GM12873 (cell line): ENCODE measurements around the gene FADS2.

Source experiments
- TF ChIP-seq, protein P1 (sequence below): IDR thresholded peaks from 2 replicates; pipeline ENCODE4 v1.5.1; 2012; ENCODE audit warnings: low read depth, mild to moderate bottlenecking, moderate library complexity, low read length, control low read depth; ENCODE audit not compliant: insufficient read depth; ENCODE audit errors: missing control alignments

Gene FADS2

DNA sequence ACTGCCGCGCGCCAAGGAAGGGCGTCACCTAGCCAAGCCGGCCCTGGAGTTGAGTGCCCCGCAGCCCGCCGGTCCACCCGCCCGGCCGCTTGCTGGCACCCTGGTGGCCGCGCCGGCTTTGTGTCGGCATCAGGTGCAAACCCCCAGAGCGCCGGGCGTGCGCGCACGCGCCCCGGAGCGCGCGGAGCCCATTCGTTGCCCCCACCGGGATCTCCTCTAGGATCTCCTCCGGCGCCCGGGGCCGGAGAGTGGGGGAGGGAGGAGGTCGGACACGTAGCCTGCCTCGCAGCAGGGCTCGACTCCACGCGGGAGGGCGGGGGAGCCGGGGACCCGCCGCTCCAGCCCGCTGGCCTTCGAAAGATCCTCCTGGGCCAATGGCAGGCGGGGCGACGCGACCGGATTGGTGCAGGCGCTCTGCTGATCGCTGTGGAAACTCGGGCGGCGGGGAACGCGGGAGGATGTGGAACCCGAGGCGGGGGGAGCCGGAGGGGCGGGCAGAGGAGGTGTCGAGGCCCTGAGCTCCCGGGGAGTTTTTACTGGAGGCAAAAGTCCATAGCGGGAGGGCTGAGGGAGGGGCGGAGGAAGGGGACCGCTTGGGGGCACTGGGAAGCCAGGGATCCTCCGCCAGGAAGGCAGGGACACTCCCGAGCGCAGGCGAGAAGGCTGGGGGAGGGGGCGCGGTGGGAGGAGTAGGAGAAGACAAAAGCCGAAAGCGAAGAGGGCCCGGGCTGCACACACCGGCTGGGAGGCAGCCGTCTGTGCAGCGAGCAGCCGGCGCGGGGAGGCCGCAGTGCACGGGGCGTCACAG is at the start of gene FADS2:
FADS2 (plus strand) TSS at position 730 of the 808 bp plus-strand sequence. CDS start 91 bp downstream, outside the sequence.
- TF ChIP-seq, protein P1, sequence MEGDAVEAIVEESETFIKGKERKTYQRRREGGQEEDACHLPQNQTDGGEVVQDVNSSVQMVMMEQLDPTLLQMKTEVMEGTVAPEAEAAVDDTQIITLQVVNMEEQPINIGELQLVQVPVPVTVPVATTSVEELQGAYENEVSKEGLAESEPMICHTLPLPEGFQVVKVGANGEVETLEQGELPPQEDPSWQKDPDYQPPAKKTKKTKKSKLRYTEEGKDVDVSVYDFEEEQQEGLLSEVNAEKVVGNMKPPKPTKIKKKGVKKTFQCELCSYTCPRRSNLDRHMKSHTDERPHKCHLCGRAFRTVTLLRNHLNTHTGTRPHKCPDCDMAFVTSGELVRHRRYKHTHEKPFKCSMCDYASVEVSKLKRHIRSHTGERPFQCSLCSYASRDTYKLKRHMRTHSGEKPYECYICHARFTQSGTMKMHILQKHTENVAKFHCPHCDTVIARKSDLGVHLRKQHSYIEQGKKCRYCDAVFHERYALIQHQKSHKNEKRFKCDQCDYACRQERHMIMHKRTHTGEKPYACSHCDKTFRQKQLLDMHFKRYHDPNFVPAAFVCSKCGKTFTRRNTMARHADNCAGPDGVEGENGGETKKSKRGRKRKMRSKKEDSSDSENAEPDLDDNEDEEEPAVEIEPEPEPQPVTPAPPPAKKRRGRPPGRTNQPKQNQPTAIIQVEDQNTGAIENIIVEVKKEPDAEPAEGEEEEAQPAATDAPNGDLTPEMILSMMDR, result peak; percentile 28

GRCh38 chr11:61778357-61778886 is 49.7 kb upstream of the FADS2 start:
- TF ChIP-seq, protein P1, result no peak

DNA sequence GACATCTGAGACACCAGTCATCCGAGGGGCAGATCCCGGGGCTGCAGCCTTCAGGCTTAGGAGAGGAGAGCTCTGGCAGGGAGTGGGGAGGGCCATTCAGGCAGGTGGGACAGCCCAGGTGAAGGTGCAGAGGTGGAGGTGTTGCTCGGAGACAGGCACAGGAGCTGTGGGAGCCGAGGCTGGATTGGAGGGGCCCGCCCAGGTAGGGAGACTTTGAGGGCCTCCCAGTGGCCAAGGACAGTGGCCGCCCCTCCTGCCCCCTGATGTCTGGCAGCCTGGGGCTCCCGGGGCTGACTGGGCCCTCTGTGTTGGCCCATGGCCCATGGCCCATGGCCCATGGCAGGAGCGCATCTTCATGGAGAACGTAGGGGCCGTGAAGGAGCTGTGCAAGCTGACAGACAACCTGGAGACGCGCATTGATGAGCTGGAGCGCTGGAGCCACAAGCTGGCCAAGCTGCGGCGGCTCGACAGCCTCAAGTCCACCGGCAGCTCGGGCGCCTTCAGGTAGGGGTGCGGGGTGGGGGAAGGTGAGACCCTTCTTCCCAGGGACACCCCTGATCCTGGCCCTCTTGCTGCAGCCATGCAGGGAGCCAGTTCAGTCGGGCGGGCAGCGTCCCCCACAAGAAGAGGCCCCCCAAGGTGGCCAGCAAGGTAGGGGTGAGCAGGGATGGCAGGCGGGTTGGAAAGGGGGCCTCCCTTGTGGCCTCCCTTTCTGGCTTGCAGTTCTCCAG is 49.0 kb upstream of the FADS2 start:
- TF ChIP-seq, protein P1, result no peak

- TF ChIP-seq, protein P1, result no peak
These were observed 48.2 kb upstream of the FADS2 start for GRCh38 chr11:61779666-61780525.

DNA sequence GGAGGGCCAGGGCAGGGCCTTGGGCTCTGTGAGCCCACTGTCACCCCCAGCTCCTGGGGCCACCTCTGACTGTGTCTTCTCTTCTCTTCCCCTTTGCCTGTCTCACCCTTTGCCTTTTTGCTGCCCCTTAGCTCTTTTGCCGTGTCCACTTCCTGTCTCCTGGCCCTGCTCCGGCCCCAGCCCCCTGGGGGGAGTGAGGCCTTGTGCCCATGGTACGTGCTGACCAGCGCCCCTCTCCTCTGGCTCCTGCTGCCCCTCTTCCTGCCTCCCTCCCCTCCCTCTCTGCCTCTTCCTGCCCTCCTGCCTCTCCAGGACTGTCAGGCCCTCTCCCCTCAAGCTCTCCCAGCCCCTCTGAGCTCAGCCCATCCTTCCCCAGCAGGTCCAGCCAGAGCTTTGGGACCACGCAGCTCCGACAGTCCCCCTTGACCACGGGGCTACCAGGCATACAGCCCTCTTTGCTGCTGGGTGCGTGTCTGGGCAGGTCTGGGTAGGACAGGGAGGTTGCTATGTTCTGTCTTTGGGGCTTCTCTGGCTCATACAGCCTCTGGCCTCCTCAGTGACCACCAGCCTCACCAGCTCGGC is 47.4 kb upstream of the FADS2 start:
- TF ChIP-seq, protein P1, result no peak

DNA sequence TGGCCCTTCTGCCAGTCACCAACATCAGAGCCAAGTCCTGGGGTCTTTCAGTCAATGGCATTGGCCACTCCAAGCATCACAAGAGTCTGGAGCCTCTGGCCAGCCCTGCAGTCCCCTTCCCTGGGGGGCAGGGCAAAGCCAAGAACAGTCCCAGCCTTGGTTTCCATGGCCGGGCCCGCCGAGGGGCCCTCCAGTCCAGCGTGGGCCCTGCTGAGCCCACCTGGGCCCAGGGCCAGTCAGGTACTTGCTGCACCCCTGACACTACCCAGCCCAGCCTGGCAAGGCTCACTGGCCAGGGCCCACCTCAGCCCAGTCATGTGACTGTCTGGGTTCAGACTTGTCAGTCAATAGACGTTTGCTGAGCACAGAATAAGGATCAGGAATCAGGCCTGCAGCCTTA is 46.5 kb upstream of the FADS2 start:
- TF ChIP-seq, protein P1, result no peak
